Activated T-cell treated with anti-CD3 and anti-CD28 coated beads for 4 hours (primary cell): ENCODE measurements around the gene FBXL13.
"Not testable (repeated sequence)": the region's sequence is repeated elsewhere in the genome, so short reads cannot be mapped to it uniquely, and the experiment has no call there.

Experiments
- DNase-seq: peaks from one replicate; pipeline ENCODE4 v3.0.0-alpha.2; 2020

Gene FBXL13

GRCh38 chr7:102843850-102844249 is 230.7 kb downstream of the FBXL13 start:
- DNase-seq: no peak

DNA sequence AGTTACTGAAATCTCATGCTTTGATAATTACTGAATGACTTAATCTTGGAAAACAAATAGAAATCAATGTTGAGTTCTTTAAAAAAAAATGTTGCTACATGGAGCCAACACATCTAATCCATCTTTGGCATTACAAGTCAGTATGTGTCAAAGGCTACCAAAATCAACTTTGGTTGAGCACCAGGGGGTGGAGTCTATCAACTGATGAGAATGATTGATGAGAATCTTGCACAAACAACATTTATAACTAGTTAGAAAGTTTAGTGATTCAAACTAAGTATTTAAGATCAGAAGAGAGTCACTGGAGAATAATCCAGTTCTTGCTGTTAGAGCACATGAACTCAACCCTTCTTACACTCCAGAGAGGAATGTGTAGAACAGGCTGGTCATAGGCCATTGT is 232.3 kb downstream of the FBXL13 start:
- no peak for DNase-seq

DNA sequence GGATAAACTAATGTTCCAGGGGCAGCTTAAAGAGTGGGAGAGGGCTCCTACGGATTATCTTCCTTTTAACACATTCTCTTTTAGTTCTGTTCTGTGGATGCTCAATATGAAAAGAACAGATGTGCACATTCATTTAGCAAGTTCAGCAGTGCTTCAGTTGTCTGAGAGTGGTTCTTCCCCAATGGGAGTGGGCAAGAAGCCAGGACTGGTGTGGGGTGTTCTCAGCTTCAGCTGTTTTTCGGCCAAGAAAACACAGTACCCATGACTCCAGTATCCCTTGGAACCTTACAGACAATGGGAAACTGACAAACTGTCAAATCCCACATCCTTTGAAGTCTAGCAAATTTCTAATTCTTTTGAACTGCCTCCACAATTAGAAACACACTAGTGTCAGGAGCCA is 233.3 kb downstream of the FBXL13 start:
- no peak for DNase-seq

DNA sequence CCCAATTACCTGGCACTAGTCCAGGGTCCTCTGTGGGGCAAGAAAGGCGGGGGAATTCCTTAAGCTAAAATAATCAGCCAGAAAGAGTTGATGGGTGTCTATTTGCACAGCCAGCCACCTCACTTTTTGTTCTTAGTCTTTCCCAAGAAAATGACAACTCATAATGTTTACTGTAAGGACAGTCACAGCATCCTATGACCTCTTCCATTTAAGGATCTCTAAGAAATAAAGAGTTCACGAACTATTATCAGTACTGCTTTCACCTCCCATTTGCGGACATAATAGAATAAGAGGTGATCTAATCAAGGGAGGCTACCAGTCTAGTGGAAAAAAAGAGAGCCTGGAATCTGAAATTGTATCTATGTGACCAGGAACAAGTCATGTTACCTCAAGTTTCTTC is 234.2 kb downstream of the FBXL13 start:
- no peak for DNase-seq

DNA sequence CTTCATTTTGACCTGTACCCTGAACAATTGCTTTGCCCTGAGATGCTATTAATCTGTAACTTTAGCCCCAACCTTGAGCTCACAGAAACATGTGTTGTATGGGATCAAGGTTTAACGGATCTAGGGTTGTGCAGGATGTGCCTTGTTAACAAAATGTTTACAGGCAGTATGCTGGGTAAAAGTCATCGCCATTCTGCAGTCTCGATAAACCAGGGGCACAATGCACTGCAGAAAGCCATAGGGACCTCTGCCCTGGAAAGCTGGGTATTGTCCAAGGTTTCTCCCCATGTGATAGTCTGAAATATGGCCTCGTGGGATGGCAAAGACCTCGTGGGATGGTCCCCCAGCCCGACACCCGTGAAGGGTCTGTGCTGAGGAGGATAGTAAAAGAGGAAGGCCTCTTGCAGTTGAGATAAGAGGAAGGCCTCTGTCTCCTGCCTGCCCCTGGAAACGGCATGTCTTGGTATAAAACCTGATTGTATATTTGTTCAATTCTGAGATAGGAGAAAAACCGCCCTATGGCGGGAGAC is 236.0 kb downstream of the FBXL13 start:
- not testable (repeated sequence) for DNase-seq

DNA sequence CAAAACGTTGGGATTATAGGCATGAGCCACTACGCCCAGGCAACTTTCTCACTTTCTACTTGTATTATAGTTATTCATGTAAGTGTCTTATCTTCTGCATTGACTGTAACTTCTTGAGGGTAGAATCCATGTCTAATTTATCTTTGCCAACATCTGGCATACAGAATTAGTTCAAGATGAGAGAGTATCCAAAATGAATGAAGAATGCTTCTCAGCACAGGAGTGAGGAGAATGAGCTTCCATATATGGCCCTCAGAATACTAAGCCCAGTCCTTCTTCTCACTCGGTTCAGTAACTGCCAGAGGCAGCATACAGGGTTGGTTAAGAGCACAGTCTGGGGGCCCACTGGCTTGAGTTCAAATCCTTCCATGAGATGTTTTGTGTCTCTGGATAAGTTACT is 236.8 kb downstream of the FBXL13 start:
- DNase-seq: no peak

DNA sequence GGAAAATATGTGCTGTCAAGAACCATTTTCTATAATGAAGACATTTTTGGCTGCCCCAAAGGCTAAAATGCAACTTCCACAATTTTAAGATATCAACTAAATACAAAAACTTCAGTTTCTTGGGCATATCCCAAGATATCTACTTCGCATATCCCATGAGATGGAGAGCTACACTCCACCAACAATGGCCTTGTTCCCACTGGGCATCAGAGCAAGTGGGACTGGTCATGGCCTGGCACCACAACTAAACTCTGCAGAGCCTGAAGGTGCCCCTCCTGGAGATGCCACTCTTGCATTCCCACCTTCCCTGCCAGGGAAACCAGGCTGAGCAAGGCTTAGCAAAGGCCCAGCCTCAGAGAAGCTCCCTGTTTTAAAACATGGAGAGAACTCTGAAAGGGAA is 237.6 kb downstream of the FBXL13 start:
- no peak for DNase-seq

- no peak for DNase-seq
Measured at GRCh38 chr7:102836191-102836919, 238.2 kb downstream of the FBXL13 start.

- DNase-seq: no peak
Measured at GRCh38 chr7:102834999-102835398, 239.6 kb downstream of the FBXL13 start.

DNA sequence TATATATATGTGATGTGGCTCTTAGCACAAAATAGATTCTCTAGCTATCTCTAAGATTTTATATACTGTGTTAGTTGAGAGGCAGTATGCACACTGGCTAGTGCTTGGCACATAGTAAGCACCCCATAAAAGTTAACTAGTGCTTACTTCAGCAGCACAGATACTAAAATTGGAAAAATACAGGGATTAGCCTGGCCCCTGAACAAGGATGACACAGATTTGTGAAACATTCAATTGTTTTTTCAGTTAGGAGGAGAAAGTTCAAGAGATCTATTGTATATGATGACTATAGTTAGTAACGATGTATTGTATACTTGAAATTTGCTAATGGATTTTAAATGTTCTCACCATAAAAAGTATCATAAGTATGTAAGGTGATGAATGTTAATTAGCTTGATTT is 240.1 kb downstream of the FBXL13 start:
- no peak for DNase-seq

DNA sequence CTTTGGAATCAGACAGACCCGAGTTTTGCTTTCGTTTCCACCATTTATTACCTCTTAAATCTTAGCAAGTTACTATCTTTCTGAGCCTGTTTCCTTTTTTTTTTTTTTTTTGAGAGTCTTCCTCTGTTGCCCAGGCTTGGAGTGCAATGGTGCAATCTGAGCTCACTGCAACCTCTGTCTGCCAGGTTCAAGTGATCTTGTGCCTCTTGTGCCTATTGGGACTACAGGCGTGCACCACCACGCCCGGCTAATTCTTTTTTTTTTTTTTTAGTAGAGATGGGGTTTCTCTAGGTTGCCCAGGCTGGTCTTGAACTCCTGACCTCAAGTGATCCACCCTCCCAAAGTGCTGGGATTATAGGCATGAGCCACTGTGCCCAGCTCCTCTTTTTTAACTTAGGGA is 241.3 kb downstream of the FBXL13 start:
- DNase-seq: no peak

GRCh38 chr7:102832674-102833073 is 241.9 kb downstream of the FBXL13 start:
- no peak for DNase-seq

- DNase-seq: no peak
Measured at GRCh38 chr7:102830197-102830596, 244.4 kb downstream of the FBXL13 start.

GRCh38 chr7:102829075-102829474 is 245.5 kb downstream of the FBXL13 start:
- no peak for DNase-seq

DNA sequence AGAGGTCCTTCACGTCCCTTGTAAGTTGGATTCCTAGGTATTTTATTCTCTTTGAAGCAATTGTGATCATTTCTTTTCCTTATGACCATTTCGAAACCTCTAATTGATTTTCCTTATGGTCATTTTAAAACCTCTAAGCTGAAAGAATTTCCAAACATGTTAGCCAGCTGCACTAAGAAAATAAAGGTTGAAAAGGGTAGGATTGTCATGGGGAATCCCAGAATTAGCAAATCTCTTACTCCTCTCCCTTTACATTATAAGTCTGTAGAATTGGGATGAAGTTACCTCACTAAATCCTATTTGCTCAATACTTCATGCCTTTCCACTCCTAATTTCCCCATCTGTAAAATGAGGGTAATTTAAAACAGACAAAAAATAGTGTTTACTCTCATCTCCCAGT is 246.3 kb downstream of the FBXL13 start:
- no peak for DNase-seq

GRCh38 chr7:102823390-102824119 is 251.0 kb downstream of the FBXL13 start:
- no peak for DNase-seq

DNA sequence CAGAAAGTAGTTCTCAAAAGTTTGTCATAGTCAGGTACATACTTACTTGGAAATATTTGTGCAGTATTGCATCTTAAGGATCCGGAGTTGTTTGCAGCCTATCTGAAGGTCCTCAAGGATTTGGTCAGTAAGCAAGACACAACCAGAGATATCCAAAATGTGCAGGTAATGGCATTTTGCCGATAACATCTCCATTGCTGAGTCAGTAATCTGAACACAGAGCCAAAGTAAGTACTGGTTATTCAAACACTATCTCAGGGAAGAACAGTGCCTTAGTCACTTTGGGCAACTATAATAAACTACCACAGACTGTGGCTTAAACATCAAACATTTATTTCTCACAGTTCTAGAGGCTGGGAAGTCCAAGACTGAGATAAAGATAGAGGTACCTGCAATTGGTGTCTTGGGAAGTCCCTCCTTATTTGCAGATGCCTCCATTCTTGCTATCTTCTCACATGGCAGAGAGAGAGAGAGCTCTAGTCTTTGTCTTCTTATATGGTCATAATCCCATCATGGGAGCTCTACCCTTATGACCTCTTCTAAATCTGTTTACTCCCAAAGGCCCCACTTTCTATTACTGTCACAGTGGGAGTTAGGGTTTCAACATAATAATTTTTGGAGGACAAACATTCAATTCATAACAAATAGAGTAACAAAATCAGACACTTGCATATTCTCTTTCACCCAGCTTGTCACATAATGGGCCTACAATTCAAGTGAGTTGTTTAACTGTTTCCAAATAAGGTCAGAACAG is 252.4 kb downstream of the FBXL13 start:
- no peak for DNase-seq

GRCh38 chr7:102819151-102819550 is 255.4 kb downstream of the FBXL13 start:
- DNase-seq: no peak

DNA sequence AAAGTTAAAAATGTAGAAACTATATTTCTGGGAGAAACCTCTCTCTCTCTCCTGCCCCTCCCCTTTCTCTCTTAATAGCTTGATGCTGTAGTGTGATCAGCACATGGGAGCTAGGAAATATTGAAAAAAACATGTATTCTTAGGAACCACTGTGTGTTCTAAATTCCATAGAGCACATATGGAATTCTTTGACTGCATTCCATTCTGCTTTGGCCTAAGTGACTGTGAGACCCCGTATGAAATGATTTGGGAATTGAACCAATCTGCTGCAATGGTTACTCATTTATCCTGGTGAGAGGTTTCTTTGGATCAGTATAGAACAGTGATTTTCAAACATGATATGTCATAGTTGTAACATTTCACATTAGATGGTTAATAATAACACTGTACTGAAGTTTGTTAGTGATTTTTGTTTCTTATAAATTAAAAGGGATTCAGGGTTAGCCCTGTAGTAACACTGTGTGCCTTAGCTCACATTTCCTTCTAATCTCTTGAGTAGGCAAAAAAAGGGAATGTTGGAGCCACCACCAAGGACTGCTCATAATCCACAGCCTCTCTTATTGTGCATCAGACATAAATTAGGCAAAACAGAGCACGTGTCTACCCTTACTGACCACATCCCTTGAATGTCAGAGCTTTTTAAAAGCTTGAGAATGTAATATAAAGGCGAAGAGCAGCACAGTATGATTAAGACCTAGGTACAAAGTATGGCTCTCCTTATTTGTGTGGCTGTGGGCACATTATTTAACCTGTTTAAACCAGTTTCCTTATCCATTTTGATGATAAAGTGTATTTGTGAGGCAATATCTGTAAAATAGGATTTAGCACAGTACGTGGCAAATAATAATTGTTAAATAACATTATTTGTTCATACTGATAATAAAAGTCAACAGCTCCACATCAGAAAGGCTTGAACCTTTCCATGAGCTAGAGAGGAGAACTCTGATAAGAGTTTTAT is 256.7 kb downstream of the FBXL13 start:
- no peak for DNase-seq

- DNase-seq: no peak
Measured at GRCh38 chr7:102814025-102814471, 260.5 kb downstream of the FBXL13 start.

GRCh38 chr7:102813191-102814024 is 261.2 kb downstream of the FBXL13 start:
- DNase-seq: no peak
